ENCODE data around the gene ERC1. TPM values are rescaled to one million over a fixed set of nuclear protein-coding genes. Genes with fewer than 3 reads are reported as not detected.
"Not testable (repeated sequence)": the region's sequence is repeated elsewhere in the genome, so short reads cannot be mapped to it uniquely, and the experiment has no call there.

ERC1 gene
- polyA plus RNA-seq, 4 donors = 35.3 to 43.4 (median 37.5) TPM

DNA sequence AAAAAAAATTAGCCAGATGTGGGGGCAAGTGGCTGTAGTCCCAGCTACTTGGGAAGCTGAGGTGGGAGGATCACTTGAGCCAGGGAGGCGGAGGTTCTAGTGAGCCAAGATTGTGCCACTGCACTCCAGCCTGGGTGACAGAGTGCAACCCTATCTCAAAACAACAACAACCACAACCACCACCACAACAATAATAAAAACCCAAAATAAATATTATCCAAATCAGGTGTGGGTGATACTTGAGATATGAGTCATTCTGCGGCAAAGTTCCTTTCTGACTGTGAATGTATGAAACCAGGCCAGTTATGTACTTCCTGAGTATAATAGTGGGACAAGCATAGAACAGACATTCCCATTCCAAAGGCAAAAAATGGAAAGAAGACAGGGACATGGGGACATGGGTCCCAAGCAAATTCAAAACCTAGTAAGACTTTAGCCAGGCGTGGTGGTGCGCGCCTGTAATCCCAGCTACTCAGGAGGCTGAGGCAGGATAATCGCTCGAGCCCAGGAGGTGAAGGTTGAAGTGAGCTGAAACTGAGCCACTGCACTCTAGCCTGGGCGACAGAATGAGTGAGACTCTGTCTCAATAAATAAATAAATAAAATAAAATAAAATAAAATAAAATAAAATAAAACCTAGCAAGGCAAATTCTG, 9.7 kb upstream of the ERC1 start:
- DNase-seq (ENCODE audit: low read depth in 4 of 4, low spot score in 2 of 4) = no peak

DNA sequence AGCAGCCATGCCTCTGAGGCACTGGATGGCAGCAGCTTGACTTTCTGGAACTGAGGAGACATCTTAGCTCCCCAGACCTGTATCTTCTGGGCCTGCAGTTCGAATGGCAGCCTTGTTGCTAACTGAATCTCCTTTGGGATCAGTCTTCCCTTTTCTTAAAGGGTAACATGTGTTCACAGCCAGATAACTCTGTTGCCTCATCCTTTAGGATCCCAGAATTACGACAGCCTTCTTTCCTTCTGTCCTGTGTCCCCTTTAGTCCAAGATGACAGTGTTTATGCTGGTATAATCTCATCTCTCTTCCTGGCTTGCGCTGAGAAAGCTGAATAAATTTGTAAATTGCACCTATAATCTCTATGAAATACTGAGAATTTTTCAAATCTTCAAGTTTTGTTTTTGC, 9.1 kb upstream of the ERC1 start:
- DNase-seq (ENCODE audit: low read depth in 4 of 4, low spot score in 2 of 4) = no peak

DNA sequence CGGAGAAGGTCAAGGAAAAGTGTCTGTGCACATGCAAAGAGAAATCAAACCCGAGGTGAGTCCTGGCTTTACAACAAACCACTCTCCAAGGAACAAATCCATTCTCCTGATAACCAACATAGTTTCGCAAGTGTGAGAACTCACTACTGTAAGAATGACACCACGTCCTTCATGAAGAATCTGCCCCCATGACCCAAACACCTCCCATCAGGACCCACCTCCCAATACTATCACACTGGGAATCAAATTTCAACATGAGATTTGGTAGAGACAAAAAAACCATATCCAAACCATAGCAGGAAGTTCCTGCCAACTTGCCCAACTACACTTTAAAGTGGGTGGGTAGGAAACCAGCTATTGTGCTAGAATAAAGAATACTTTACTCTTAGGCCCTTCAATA, 2.4 kb upstream of the ERC1 start:
- DNase-seq (ENCODE audit: low read depth in 4 of 4, low spot score in 2 of 4) = no peak

DNA sequence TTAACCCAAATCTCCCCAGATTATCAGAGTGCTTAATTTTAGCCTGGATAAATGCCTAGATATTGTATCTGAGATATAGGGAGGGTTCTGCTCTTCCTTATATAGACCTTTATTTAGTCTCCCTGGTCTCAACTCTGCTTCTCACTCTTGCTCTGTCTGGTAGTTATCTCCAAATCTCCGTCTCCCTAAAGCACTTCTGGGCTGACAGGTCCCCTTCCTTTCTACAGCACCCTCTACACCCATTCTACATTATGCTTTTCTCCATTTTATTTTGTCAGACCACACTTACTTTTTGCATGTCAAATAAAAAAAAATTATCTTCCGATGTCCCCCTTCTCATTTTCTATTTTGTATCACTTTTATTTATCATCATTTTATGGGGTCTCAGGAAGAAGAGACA, 2.0 kb upstream of the ERC1 start:
- DNase-seq (ENCODE audit: low read depth in 4 of 4, low spot score in 2 of 4) = no peak

DNA sequence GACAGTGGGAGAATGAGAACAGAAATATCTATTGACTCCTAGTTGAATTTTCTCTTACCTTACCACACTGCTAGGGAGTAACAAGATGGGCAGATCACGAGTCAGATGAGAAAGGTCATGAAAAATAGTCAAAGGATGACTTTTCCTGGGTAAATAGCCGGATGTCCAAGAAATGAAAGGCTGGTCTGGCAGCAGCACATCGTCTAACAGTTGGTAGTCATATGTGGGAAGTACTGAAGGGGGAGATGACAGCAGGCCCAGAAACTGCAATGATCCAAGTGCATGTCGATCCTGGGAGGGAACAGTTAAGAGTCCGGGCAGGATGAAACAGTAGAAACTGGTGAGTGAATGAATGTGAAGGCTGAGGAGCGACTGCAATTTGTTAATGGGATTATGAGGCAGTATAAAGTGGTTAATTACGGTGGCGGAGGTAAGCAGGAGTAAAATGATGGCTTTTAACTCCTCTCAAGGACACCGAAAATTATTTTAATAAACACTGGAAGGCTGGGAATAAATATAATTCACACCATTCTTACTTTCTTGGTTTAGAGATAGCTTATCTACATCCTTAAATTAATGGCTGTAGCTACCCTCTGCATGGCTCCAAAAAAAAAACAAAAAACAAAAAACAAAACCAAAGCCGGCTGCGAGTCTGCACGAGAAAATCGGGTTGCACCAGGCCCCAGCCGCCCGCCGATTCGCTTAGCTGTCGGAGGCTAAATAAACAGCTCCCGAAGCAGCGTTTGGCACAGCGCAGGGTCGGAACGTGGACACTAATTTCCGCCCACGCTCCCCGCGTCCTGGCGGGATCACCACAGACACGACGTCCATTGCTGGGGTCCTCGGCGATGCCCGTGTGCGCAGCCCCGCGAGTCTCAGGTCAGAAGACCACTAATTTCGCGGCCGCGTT, 1.0 kb upstream of the ERC1 start:
- DNase-seq (ENCODE audit: low read depth in 4 of 4, low spot score in 2 of 4) = peak; percentile 26 to 56 (median 38)

DNA sequence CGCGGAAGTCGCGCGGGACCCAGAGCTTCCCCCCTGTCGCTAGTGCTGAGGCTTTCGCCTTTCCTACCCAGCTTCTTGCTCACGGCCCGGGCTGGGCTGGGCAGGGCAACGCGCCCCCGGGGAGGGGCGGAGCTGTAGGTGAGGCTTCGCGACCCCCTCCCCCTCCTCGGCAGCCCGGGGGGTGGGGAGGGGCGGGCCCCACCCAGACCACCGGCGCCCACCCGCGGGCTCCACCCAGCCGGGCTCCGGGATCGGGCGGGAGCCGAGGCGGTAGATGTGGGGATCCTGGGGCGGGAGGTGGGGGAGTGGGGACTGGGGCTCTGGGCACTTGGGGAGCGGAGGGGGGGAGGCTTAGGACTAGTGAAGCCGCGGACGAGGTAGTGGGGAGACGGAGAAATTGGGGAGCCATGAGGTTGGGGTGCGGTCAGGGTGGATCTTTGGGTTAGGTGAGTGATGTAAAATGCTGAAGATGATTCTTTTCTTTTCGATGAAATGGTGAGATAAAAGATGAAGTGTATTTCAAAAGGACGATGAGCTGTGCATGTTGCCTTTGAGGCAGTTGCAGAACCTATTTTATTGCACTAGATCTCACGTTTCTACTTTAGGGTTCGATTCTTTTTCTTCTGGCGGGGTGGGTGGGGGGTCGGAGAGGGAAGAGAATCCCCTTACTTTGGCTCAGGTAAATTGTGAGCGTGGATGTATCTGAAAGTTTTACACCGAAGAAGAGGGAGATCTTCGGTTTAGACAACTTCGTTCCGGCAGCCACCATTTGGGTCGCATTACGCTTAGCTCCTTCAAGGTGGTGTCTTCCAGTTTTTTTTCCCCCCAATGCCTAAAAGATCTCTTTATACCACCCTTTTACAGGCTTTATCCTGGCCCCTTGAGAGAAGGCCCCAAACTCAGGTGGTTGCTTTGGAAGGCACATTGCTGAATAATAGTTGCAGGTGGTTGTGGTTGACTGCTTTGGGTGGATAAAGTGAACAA, 619 bp downstream of the ERC1 start:
- DNase-seq (ENCODE audit: low read depth in 4 of 4, low spot score in 2 of 4) = peak; percentile 36 to 55 (median 47)

DNA sequence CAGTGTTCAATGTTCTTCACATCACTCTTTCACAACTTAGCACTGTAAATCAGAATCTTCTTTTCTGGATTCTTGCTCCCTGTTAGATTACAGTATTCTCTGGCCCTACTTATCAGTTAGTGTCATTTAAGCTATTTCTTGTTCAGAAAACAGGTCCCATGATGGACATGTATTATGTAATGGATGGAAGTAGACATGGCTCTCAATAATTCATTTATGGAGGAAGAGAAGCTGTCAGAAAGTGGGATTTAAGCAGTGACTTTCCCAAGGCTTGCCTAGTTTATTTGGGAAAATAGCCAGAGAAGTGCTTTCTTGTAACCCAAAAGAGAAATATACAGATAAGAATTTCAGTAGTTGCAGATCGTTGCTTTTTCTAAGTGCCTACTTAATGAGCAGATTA, 1.6 kb downstream of the ERC1 start:
- no peak for DNase-seq (ENCODE audit: low read depth in 4 of 4, low spot score in 2 of 4)

DNA sequence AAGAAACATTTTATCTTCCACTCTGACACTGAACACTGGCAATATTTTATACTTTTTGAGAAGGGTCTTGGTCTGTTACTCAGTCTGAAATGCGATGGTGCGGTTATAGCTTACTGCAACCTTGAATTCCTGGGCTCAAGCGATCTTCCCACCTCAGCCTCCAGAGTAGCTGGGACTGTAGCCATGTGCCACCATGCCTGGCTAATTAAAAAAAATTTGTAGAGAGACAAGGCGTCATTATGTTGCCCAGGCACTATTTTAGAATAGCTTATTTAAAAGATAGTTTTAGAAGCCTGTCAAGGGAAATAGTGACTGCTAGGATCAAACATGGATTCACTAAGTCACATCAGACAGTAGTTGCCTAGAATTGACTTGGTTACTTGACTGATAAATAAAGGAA, 5.9 kb downstream of the ERC1 start:
- DNase-seq (ENCODE audit: low read depth in 4 of 4, low spot score in 2 of 4) = no peak

DNA sequence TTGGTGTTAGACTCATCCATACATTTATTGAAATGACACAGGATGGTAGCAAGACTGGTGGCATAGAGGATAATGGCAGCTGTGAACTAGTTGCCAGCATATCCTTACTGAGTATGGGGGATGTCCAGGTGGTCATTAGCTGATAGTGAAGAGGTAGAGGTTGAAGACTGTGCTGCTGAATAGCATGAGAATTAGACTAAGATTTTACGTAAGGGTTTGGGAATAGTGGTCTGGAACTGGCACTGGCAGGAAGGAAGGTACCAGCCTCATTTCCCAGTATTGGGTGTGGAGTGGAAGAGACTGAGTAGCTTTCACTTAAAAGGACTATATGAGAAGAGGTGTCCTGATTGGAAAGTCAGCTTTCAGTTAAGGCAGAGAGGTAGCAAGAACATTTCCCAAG, 6.5 kb downstream of the ERC1 start:
- DNase-seq (ENCODE audit: low read depth in 4 of 4, low spot score in 2 of 4) = no peak

DNA sequence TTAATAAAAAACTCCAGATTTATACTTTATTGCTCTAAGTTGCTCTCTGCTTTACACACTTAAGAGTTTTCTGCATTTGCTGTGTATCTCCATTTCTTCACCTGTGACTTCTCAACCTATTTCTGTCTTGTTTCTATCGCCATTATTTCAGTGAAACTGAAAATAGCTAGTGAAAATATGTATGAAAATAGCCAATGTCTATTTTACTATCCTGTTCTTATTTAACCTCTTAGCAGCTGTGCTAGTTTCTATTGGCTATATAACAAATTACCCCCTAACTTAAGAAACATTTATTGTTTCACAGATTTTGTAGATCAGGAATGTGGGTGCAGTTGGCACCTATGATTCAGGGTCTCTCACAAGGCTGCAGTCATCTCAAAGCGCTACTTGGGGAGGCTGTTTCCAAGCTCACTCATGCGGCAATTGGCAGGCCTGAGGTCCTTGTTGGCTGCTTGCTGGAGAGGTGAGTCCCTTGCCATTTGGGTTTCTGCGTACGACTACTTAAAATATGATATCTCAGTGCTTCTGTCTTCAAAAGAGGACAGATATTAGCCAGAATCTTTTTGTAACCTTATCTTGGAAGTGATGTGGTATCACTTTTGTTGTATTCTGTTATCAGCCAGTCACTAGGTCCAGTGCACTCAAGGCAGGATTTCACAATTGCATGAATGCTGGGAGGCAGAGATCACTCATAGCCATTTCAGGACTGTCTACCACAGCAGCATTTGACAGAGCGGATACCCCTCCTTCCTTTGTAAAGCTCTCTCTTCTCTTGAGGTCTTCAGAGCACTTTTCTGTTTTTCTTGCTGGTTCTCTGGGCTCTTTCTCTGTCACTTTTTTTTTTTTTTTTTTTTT, 7.2 kb downstream of the ERC1 start:
- no peak for DNase-seq (ENCODE audit: low read depth in 4 of 4, low spot score in 2 of 4)

DNA sequence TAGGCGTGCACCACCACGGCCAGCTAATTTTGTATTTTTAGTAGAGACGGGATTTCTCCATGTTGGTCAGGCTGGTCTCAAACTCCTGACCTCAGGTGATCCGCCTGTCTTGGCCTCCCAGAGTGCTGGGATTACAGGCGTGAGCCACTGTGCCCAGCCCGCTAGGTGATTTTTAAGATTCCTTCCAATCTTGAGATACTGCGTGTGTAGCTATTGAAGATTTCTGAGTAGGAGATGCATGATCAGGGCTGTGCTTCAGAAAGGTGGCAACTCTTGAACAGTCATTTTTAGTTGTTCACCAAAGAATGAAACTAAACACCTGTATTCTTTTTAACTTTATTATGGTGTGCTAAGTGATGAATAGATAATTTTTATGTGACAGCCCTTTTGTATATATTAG, 8.7 kb downstream of the ERC1 start:
- DNase-seq (ENCODE audit: low read depth in 4 of 4, low spot score in 2 of 4) = not testable (repeated sequence)

DNA sequence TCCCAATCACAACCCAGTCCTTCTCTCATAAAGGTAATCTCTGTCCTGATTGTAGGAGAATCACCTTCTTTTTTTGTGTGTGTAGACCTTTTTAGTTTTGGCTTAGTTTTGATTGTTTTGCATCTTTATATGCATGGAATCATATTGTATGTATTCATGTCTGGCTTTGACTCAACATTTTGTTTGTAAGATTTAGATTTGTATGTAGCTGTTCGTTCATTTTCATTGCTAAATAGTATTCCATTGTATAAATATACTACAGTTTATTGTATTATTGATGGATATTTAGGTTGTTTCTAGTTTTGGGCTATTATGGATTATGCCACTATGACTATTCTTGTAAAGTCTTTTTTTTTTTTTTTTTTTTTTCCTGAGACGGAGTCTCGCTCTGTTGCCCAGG, 10.5 kb downstream of the ERC1 start:
- DNase-seq (ENCODE audit: low read depth in 4 of 4, low spot score in 2 of 4) = no peak

DNA sequence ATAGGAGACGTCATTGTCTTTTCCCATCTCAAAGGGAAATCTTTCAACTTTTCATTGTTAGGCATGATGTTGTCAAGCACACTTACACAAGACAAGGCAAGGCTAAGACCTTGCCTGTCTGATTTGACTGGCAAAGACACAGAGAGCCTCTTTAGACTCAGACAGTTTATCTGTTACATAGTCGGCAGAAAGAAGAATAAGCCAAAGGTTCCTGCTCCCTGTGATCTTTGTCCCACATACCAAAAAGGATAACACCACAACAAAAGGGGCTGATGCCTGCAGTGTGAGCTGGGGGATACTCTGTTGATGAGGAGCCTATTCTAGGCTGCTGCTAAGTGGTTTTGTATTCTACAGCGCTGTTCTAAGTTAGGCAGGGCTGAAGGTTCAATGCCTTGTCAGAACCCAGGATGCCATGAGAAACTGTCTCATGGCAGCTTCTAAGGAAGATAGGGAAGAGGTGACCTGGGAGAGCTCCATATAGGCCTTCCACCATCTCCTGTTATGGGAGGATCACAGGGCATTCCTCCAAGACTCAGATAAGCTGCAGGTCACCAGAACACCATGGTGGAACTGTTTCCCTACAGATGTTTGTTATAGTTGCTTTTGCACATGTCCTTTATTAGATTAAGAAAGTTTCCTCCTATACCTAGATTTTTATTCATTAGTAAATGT, 12.7 kb downstream of the ERC1 start:
- DNase-seq (ENCODE audit: low read depth in 4 of 4, low spot score in 2 of 4) = no peak

DNA sequence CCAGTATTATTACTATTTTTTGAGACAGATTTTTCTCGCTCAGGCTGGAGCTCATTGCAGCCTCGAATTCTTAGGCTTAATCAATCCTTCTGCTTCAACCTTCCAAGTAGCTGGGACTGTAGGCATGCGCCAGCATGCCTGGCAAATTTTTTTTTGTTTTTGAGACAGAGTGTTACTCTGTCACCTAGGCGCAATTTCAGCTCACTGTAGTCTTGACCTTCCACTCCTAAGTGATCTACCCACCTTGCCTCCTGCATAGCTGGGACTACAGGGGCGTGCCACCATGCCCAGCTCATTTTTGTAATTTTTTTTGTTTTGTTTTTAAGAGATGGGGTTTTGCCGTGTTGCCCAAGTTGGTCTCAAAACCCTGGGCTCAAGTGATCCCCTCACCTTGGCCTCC, 15.2 kb downstream of the ERC1 start:
- no peak for DNase-seq (ENCODE audit: low read depth in 4 of 4, low spot score in 2 of 4)

DNA sequence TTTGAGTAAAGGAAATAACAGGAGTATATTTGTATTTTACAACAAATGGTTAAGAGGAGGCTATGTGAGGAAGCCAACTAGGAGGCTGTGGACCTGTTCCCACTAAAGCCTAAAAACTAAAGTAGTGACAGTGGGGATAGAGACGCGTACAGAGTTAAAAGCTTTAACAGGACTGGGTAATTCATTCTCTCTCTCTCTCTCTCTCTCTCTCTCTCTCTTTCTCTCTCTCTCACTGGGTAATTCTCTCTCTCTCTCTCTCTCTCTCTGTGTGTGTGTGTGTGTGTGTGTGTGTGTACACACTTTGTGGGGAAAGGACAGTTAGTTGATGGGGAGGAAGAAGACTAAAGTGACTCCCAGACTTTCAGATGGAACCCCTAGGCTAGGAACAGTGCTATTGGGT, 16.3 kb downstream of the ERC1 start:
- no peak for DNase-seq (ENCODE audit: low read depth in 4 of 4, low spot score in 2 of 4)

DNA sequence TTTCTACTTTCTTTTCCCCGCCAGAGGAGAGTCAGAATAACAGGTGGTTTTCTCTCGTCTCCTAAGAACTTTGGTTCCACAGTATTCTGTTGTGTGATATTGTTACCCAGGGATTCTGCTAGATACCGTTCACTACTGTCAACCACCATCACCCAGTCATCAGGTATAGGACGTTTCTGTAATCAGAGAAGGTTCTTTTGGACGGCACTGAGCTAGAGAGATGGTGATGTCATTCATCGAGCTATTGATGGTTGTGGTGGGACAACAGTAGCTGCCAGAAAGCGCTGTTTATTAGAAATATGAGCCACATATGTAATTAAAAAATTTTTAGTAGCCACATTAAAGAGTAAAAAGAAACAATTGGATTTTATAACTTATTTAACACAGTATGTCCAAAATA, 17.0 kb downstream of the ERC1 start:
- DNase-seq (ENCODE audit: low read depth in 4 of 4, low spot score in 2 of 4) = no peak

DNA sequence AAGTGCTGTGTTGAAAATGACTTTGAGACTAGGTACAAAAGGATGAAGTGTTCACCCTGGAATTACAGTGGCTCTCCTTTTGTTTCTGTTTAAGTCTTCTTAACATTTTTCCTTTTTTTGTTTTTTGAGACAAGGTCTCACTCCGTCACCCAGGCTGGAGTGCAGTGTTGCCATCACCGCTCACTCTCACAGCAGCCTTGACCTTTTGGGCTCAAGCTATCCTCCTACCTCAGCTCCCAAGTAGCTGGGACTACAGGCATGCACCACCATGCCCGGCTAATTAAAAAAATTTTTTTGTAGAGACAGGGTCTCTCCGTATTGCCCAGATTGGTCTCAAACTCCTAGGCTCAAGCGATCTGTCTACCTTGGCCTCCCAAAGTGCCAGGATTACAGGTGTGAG, 20.1 kb downstream of the ERC1 start:
- DNase-seq (ENCODE audit: low read depth in 4 of 4, low spot score in 2 of 4) = no peak

DNA sequence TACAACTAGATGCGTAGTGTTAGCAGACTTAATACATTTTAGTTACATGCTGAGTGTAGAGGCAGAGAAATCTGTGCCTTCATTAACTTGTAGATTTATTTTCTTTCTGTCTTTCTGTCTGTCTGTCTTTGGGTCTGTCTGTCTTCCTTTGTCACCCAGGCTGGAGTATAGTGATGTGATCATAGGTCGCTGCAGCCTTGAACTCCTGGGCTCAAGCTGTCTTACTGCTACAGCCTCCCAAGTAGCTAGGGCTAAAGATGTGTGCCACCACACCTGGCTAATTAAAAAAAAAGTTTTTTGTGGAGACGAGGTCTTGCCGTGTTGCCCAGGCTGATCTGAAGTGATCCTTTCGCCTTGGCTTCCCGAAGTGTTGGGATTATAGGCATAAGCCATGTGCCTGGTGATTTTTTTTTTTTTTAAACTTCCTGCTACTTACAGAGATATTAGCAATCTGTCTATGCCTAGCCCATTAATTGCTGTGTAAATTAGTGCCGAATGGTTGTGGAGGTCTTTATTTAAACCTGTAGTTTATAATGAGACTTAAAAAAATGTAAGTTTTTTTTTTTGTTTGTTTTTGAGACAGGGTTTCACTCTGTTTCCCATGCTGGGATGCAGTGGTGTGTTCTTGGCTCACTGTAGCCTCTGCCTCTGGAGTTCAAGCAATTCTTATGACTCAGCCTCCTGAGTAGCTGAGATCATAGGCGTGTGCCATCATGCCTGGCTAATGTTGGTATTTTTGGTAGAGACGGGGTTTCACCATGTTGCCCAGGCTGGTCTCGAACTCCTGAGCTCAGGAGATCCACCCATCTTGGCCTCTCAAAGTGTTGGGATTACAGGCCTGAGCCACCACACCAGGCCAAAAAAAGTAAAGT, 22.8 kb downstream of the ERC1 start:
- no peak for DNase-seq (ENCODE audit: low read depth in 4 of 4, low spot score in 2 of 4)

DNA sequence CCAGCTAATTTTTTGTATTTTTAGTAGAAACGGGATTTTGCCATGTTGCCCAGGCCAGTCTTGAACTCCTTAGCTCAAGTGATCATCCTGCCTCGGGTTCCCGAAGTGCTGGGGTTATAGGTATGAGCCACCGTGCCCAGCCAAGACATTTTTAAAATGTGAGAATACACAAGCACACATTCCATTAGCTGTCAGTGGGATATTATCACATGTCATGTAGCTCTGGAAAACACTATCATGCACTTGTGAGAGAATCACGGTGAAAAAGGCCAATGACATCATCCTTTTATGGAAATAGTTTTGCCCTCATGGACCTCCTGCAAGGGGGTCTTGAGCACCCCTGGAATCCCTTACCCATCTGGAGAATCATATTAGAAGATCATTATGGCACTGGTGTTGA, 28.3 kb downstream of the ERC1 start:
- DNase-seq (ENCODE audit: low read depth in 4 of 4, low spot score in 2 of 4) = no peak

Measured in left renal cortex interstitium (tissue), 4 donors.